Erythroblast (primary cell): ENCODE results near the gene MLST8.

Experiments used
- GATA1 ChIP-seq: IDR thresholded peaks from 2 replicates; pipeline ENCODE4 v1.6.1; 2011; ENCODE audit warnings: low read depth, mild to moderate bottlenecking, control low read depth, low read length, moderate library complexity
- POLR2A ChIP-seq: IDR thresholded peaks from 2 replicates; pipeline ENCODE4 v1.6.1; 2011; ENCODE audit warnings: mild to moderate bottlenecking, low read length

- TF ChIP-seq POLR2A (no peak), GATA1 (no peak)
Measured at GRCh38 chr16:2252806-2253148, 47.5 kb downstream of the MLST8 start.
